Memory B cell (primary cell): Measurements from ENCODE around the gene TSSK3.
A peak's percentile ranks its signal among the peaks of the same experiment; 100 is the strongest.

Source experiments
- ATAC-seq: fragments of 150-1000 bp; cut with Tn5 transposase; 2 replicates; pipeline ENCODE4 v1.10.0; 2021; ENCODE audit warnings: low read depth, mild to moderate bottlenecking, moderate library complexity
- DNase-seq, 2 donors: peaks; one replicate each; pipeline ENCODE4 v3.0.0; 2022; ENCODE audit warnings: low spot score in 2 of 2
- H3K27ac Mint-ChIP-seq: one replicate; pipeline ENCODE4 v1.8.0; 2022; ENCODE audit warnings: mild to moderate bottlenecking, moderate library complexity, mixed read lengths
- H3K27me3 Mint-ChIP-seq: one replicate; pipeline ENCODE4 v1.8.0; 2022; ENCODE audit warnings: mixed read lengths
- H3K36me3 Mint-ChIP-seq: one replicate; pipeline ENCODE4 v1.8.0; 2022; ENCODE audit warnings: mild to moderate bottlenecking, mixed read lengths
- H3K4me1 Mint-ChIP-seq: one replicate; pipeline ENCODE4 v1.8.0; 2022; ENCODE audit warnings: mixed read lengths
- H3K4me3 Mint-ChIP-seq: one replicate; pipeline ENCODE4 v1.8.0; 2022; ENCODE audit warnings: mild to moderate bottlenecking, moderate library complexity, mixed read lengths
- H3K9me3 Mint-ChIP-seq: one replicate; pipeline ENCODE4 v1.8.0; 2022; ENCODE audit warnings: mixed read lengths

The TSSK3 gene

DNA sequence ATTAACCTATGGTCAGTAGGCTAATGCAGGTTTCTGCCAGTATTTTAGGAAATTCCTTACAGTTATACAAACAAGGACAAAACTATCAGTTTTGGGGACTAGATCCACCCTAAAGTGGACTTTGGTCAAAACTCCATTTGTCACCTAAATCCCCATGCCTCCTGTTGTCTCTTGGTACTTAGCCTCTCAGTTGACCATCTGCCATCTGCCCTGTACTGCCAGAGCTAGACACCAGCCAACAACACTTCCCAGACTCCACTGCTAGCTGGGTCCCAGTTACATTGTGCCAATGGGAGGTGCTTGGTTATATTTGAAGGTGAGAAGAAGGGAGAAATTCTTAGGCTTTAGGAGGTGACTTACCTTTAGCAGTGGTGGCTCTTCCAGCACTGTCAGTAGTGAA, 48.9 kb downstream of the TSSK3 start:
- ATAC-seq, result no peak
- H3K27me3 Mint-ChIP-seq, result peaks cover 6% of the 10 kb centered on the region
- H3K27ac Mint-ChIP-seq, result no peak overlapping the region
- no peaks in the 10 kb centered on the region for H3K36me3 Mint-ChIP-seq
- H3K9me3 Mint-ChIP-seq, result no peaks in the 10 kb centered on the region
- H3K4me3 Mint-ChIP-seq, result no peak overlapping the region
- H3K4me1 Mint-ChIP-seq, result peaks cover 3% of the 10 kb centered on the region
- DNase-seq, result no peak

DNA sequence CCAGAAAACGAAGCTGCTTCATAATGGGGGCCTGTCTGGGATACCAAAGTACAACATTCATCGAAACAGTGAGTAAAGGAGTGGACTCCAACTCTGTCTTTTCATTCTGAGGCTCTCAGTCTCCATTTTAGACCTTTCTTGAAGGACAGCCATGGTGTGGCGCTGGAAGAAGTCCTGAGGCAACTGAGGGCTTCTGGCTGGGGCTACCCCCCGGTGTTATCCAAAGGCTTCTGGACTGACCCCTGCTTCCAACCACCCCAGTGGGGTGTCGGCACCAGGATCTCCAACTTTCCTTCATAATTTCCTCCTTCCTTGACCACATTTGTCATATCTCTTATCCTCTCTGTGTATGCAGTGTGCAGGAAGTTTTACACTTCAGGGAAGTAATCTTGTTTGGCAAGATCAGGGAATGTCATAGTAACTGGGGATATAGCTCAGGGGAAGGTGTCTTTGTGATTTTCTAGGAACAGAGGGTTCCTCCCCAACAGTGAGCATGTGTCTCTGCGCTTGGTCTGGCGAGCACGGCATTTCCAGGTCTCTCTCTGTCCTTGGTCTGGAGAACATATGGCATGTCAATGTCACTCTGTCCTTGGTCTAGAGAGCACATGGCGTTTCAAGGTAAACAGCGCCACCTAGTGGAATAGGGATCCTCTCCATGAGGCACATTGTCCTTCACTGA, 51.3 kb downstream of the TSSK3 start:
- peak; percentile 93 for ATAC-seq
- H3K4me1 Mint-ChIP-seq, result peaks cover 3% of the 10 kb centered on the region

More for the DNA sequence above, 51.3 kb downstream of the TSSK3 start:
- Mint-ChIP-seq H3K27ac (peak overlapping the region; percentile 18), H3K36me3 (no peaks in the 10 kb centered on the region), H3K27me3 (peaks cover 6% of the 10 kb centered on the region), H3K4me3 (no peak overlapping the region), H3K9me3 (no peaks in the 10 kb centered on the region)
- peak; percentile 74 to 83 for DNase-seq
